Tibial nerve (tissue), 4 donors: ENCODE results near the gene ERN2.

Source experiments
- CTCF ChIP-seq, 5 experiments: fragments of 200-600 bp in 3 of 5; fragments of 450-650 bp in 2 of 5; sonication (generic) in 3 of 5; IDR thresholded peaks; one replicate each; pipeline ENCODE4 v1.5.1; 2016 to 2019; ENCODE audit warnings: antibody characterized with exemption in 5 of 5, mild to moderate bottlenecking in 3 of 5, moderate library complexity in 2 of 5
- EP300 ChIP-seq, 2 donors: sonication (generic); formaldehyde crosslinking; IDR thresholded peaks; one replicate each; pipeline ENCODE4 v1.6.1; 2017; ENCODE audit warnings: antibody characterized with exemption in 2 of 2, mild to moderate bottlenecking in 1 of 2

- TF ChIP-seq CTCF (IDR thresholded peaks at IDR 0.05) (no peak), EP300 (IDR thresholded peaks at IDR 0.05) (no peak)
Measured at GRCh38 chr16:23741675-23742303, 28.8 kb upstream of the ERN2 start.
